Measurements from ENCODE around the gene MYLK3.

Gene MYLK3

GRCh38 chr16:46747777-46748651 lies at the start of gene MYLK3:
Gene MYLK3 (minus strand): TSS chr16:46748344. CDS start chr16:46748193, 151 bp downstream.
- in situ Hi-C loops (cut with MboI; ENCODE audit: low pct_unique_long_range_greater_than_20kb, low sequenced_read_pairs, unreplicated experiment): no loop called here
- no peak for DNase-seq (ENCODE audit: low spot score)
- no peak for TF ChIP-seq CTCF (IDR thresholded peaks at IDR 0.05; ENCODE audit: extremely low read depth, insufficient read depth, missing control alignments)

DNA sequence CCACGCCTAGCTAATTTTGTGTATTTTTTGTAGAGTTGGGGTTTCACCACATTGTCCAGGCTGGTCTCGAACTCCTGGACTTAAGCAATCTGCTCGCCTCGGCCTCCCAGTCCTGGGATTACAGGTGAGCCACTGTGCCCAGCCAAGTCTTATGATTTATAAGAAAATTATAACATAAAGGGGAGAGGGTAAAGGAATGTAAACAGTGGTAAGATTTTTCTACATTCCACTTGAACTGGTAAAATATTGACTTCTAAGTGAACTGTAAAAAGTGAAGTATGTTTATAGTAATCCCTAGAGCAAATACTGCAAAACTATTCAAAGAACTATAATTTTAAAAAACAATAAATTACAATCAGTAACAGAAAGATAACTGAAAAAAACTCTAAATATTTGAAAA lies 49.4 kb upstream of the MYLK3 start:
- no peak for DNase-seq (ENCODE audit: low spot score)
- no peak for TF ChIP-seq CTCF (IDR thresholded peaks at IDR 0.05; ENCODE audit: extremely low read depth, insufficient read depth, missing control alignments)
- in situ Hi-C loops (cut with MboI; ENCODE audit: low pct_unique_long_range_greater_than_20kb, low sequenced_read_pairs, unreplicated experiment): no loop called here

- no peak for DNase-seq (ENCODE audit: low spot score)
- TF ChIP-seq CTCF (IDR thresholded peaks at IDR 0.05; ENCODE audit: extremely low read depth, insufficient read depth, missing control alignments): no peak
- in situ Hi-C loops (cut with MboI; ENCODE audit: low pct_unique_long_range_greater_than_20kb, low sequenced_read_pairs, unreplicated experiment): no loop called here
Measured at GRCh38 chr16:46796764-46797269, 48.7 kb upstream of the MYLK3 start.

- no peak for DNase-seq (ENCODE audit: low spot score)
- in situ Hi-C loops (cut with MboI; ENCODE audit: low pct_unique_long_range_greater_than_20kb, low sequenced_read_pairs, unreplicated experiment): no loop called here
- TF ChIP-seq CTCF (IDR thresholded peaks at IDR 0.05; ENCODE audit: extremely low read depth, insufficient read depth, missing control alignments): no peak
Measured at GRCh38 chr16:46793841-46794240, 45.7 kb upstream of the MYLK3 start.

DNA sequence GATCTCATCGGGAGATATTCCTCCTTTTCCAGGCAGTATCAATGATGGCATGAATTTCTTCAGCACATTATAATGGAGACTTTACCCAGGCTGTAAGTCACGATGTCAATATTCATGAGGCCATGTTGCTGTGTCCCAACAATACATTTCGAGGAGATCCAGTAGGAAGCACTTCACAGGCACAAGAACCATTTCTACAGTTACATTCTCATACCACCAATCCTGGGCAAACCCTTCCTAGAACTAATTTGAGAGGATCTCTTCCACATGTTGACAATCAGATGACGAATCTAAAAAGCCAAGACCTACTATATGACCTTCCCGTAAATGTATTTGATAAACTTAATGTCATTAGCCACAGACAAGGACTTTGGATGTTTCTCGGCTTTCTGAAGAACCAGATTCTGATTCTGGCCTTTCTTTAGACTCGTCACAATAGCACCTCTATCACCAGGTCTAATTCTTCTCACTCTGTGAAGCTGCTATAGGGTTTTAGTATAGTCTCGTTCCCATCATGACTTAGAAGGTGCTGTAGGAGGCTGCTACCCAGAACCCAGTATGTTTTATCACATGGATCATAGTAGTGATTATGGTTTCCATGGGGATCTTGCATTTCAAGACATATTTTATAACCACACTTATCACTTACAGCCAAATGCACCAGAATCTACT lies 42.6 kb upstream of the MYLK3 start:
- in situ Hi-C loops (cut with MboI; ENCODE audit: low pct_unique_long_range_greater_than_20kb, low sequenced_read_pairs, unreplicated experiment): no loop called here
- TF ChIP-seq CTCF (IDR thresholded peaks at IDR 0.05; ENCODE audit: extremely low read depth, insufficient read depth, missing control alignments): no peak

GRCh38 chr16:46789499-46790414 lies 41.6 kb upstream of the MYLK3 start:
- in situ Hi-C loops (cut with MboI; ENCODE audit: low pct_unique_long_range_greater_than_20kb, low sequenced_read_pairs, unreplicated experiment): loop anchor here (10.0 kb wide), 1 partner anchor 95 kb away; no protein-coding TSS in a partner anchor
- TF ChIP-seq CTCF (IDR thresholded peaks at IDR 0.05; ENCODE audit: extremely low read depth, insufficient read depth, missing control alignments): no peak
- DNase-seq (ENCODE audit: low spot score): peak; percentile 82

More for the DNA sequence above, 42.6 kb upstream of the MYLK3 start:
- DNase-seq (ENCODE audit: low spot score): no peak

Measured in GM13977 (cell line).